Upper lobe of right lung (tissue), 1 donor: ENCODE results near the gene CLOCK. TPM values are rescaled to one million over a fixed set of nuclear protein-coding genes. Genes with fewer than 3 reads are reported as not detected.

ENCODE experiments used
- ATAC-seq: fragments of 200-7000 bp; cut with Tn5 transposase; one replicate; pipeline ENCODE4 v1.9.1; 2020; ENCODE audit warnings: mild to moderate bottlenecking, moderate library complexity
- DNase-seq: peaks from one replicate; pipeline ENCODE4 v3.0.0-alpha.2; 2020
- H3K27ac ChIP-seq: fragments of 200-600 bp; one replicate; pipeline ENCODE4 v1.8.0; 2022
- H3K27me3 ChIP-seq: fragments of 200-600 bp; one replicate; pipeline ENCODE4 v1.8.0; 2022; ENCODE audit warnings: mild to moderate bottlenecking
- H3K36me3 ChIP-seq: fragments of 200-600 bp; one replicate; pipeline ENCODE4 v1.8.0; 2022
- H3K4me1 ChIP-seq: fragments of 200-600 bp; one replicate; pipeline ENCODE4 v1.8.0; 2022
- H3K4me3 ChIP-seq: fragments of 200-600 bp; one replicate; pipeline ENCODE4 v1.8.0; 2022; ENCODE audit warnings: mild to moderate bottlenecking
- H3K9me3 ChIP-seq: fragments of 200-600 bp; one replicate; pipeline ENCODE4 v1.8.0; 2022
- CTCF ChIP-seq: fragments of 200-600 bp; IDR thresholded peaks from one replicate; pipeline ENCODE4 v1.8.0; 2022; ENCODE audit warnings: antibody characterized with exemption
- intact Hi-C: fragments of 100-400 bp; cut with DNase I; formaldehyde crosslinking; loops from one replicate; pipeline ENCODE4 v1.11.0; 2022
- total RNA-seq: library from RNA; stranded (reverse); fragmentation: NEBNext Ultra II Directional; extraction: Animal tissue kit (Norgen Biotek cat#: 25700); gene quantifications from one replicate; pipeline ENCODE4 v1.2.1, GENCODE V29; 2021
- donor health status: DM: no; HTN: yes; CAD: no; lungs with severe emphysema.

The CLOCK gene
- total RNA-seq, 1 donor from 2014 or later, result 24.2 TPM

DNA sequence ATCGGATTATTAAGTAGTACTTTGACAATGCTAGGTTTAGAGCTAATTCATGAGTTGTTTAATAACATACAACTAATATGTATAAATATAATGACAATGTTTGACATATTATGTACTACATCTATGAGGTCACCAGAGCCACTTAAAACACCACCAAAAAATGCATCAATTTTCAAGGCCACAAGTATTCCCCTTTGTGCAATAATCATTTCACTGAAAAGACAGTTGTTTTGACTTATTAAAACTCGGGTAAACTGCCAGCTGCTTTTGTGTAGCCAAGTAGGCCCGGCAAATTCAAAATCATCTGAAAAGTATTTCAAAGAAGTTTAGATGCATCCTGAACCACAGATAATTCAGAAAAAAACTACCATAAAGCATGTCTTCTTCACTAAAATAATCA, 48.7 kb downstream of the CLOCK start:
- H3K9me3 ChIP-seq, result no peaks in the 10 kb centered on the region
- no peaks in the 10 kb centered on the region for H3K36me3 ChIP-seq
- H3K27ac ChIP-seq, result no peak overlapping the region
- DNase-seq (no peak), ATAC-seq (no peak)
- H3K27me3 ChIP-seq, result no peaks in the 10 kb centered on the region
- H3K4me1 ChIP-seq, result no peaks in the 10 kb centered on the region
- no peak overlapping the region for H3K4me3 ChIP-seq
- no peak for TF ChIP-seq CTCF
- intact Hi-C loops, result no loop called here

DNA sequence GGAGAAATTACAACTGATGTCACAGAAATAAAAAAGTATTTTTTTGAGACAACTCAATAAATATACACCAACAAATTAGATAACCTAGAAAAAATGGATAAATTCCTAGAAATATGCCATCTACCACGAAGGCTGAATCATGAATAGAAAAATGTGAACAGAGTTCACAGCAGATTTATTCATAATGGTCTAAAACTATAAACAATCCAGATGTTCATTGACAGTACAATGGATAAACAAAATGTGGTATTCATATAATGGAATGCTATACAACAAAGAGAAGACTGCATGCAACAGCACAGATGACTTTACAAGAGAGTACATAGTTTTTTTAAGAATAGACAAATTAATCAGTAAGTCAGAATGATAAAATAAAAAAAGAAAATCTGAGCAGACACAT, 55.2 kb downstream of the CLOCK start:
- DNase-seq (no peak), ATAC-seq (no peak)
- no peak for TF ChIP-seq CTCF
- Histone ChIP-seq H3K27ac (no peak overlapping the region), H3K36me3 (peaks cover 10% of the 10 kb centered on the region), H3K4me3 (no peak overlapping the region), H3K4me1 (no peaks in the 10 kb centered on the region), H3K27me3 (no peaks in the 10 kb centered on the region), H3K9me3 (no peaks in the 10 kb centered on the region)
- intact Hi-C loops, result no loop called here

DNA sequence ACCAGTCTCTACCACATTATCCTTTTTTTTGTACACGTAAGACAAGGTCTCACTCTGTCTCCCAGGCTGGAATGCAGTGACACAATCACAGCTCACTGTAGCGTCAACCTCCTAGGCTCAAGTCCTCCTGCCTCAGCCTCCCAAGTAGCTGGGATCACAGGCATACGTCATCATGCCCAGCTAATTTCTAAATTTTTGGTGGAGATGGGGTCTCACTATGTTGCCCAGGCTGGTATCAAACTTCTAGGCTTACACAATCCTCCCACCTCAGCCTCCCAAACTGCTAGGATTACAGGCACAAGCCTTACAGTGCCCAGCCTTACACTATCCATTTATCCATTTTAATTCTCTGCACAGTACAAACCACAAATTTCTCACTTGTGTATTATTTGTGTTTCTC, 58.0 kb downstream of the CLOCK start:
- intact Hi-C loops, result no loop called here
- Histone ChIP-seq H3K36me3 (peaks cover 10% of the 10 kb centered on the region), H3K27me3 (no peaks in the 10 kb centered on the region), H3K4me1 (no peaks in the 10 kb centered on the region), H3K9me3 (no peaks in the 10 kb centered on the region), H3K27ac (no peak overlapping the region), H3K4me3 (no peak overlapping the region)
- no peak for TF ChIP-seq CTCF
- ATAC-seq (no peak), DNase-seq (no peak)

- no peak for DNase-seq
- H3K4me1 ChIP-seq, result no peaks in the 10 kb centered on the region
- no peaks in the 10 kb centered on the region for H3K9me3 ChIP-seq
- no peak overlapping the region for H3K4me3 ChIP-seq
- no peak for ATAC-seq
- H3K36me3 ChIP-seq, result peaks cover 10% of the 10 kb centered on the region
- no peaks in the 10 kb centered on the region for H3K27me3 ChIP-seq
- intact Hi-C loops, result no loop called here
- no peak overlapping the region for H3K27ac ChIP-seq
- no peak for TF ChIP-seq CTCF
These were observed 60.9 kb downstream of the CLOCK start for GRCh38 chr4:55485821-55486220.

GRCh38 chr4:55483315-55483714, 63.4 kb downstream of the CLOCK start:
- no peak overlapping the region for H3K27ac ChIP-seq
- no peak for DNase-seq
- ATAC-seq, result no peak
- intact Hi-C loops, result no loop called here
- no peak overlapping the region for H3K4me3 ChIP-seq
- no peaks in the 10 kb centered on the region for H3K4me1 ChIP-seq
- peaks cover 7% of the 10 kb centered on the region for H3K36me3 ChIP-seq
- no peaks in the 10 kb centered on the region for H3K9me3 ChIP-seq
- no peaks in the 10 kb centered on the region for H3K27me3 ChIP-seq
- TF ChIP-seq CTCF, result no peak
